Thyroid gland (tissue), 4 donors: Measurements from ENCODE around the gene AGAP2.

Experiments used
- CTCF ChIP-seq, 6 experiments: fragments of 200-600 bp in 3 of 6; fragments of 450-650 bp in 3 of 6; sonication (generic) in 3 of 6; IDR thresholded peaks; one replicate each; pipeline ENCODE4 v1.5.1; 2016 to 2019; ENCODE audit warnings: antibody characterized with exemption in 6 of 6, mild to moderate bottlenecking in 2 of 6, inconsistent platforms in 1 of 6, moderate library complexity in 1 of 6
- POLR2A ChIP-seq, 2 donors: fragments of 450-650 bp; IDR thresholded peaks; one replicate each; pipeline ENCODE4 v1.6.1; 2017; ENCODE audit warnings: antibody characterized with exemption in 2 of 2, mild to moderate bottlenecking in 2 of 2, moderate library complexity in 1 of 2

GRCh38 chr12:57712701-57713100 is 25.8 kb downstream of the AGAP2 start:
- no peak for TF ChIP-seq CTCF (IDR thresholded peaks at IDR 0.05)
- no peak for TF ChIP-seq POLR2A (IDR thresholded peaks at IDR 0.05)
